GM12864 (cell line): ENCODE results near the gene PEX19.

Experiments used
- DNase-seq: peaks from one replicate; pipeline ENCODE4 v3.0.0-alpha.2; 2011; ENCODE audit warnings: low read depth
- H3K4me3 ChIP-seq: 2 replicates; pipeline ENCODE4 v1.5.1; 2011; ENCODE audit warnings: mild to moderate bottlenecking, low read depth, low read length, control low read depth
- CTCF ChIP-seq: IDR thresholded peaks from 2 replicates; pipeline ENCODE4 v1.5.1; 2011; ENCODE audit warnings: low read depth, mild to moderate bottlenecking, moderate library complexity, low read length, control low read depth, inconsistent platforms; ENCODE audit errors: missing control alignments

The PEX19 gene

GRCh38 chr1:160277987-160278386 lies 6.9 kb downstream of the PEX19 start:
- no peak for DNase-seq
- no peak for TF ChIP-seq CTCF
- no peak overlapping the region for H3K4me3 ChIP-seq

- DNase-seq = no peak
- no peak overlapping the region for H3K4me3 ChIP-seq
- no peak for TF ChIP-seq CTCF
These were observed 7.6 kb downstream of the PEX19 start for GRCh38 chr1:160277330-160277729.

- TF ChIP-seq CTCF = no peak
- H3K4me3 ChIP-seq = no peak overlapping the region
- DNase-seq = no peak
These were observed 13.9 kb downstream of the PEX19 start for GRCh38 chr1:160271025-160271424.

DNA sequence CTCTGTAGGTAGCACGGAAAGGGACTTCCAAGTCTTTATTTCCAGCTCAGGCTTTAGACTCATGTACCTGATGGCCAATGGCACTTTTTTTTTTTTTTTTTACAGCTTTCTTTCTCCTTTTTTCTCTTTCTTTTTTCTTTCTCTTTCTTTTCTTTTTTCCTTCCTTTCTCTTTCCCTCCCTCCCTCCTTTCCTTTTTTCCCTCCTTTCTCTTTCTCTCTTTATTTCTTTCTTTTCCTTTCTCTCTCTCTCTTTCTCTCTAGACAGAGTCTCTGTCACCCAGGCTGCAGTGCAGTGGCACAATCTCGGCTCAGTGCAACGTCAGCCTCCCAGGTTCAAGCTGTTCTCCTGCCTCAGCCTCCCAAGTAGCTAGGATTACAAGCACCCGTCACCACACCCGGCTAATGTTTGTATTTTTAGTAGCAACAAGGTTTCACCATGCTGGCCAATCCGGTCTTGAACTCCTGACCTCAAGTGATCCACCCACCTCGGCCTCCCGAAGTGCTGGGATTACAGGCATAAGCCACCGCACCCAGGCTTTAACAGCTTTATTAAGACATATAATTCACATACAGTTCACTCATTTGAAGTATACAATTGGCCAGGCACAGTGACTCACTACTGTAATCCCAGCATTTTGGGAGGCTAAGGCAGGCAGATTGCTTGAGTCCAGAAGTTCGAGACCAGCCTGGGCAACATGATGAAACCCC lies 17.5 kb downstream of the PEX19 start:
- no peak for TF ChIP-seq CTCF

DNA sequence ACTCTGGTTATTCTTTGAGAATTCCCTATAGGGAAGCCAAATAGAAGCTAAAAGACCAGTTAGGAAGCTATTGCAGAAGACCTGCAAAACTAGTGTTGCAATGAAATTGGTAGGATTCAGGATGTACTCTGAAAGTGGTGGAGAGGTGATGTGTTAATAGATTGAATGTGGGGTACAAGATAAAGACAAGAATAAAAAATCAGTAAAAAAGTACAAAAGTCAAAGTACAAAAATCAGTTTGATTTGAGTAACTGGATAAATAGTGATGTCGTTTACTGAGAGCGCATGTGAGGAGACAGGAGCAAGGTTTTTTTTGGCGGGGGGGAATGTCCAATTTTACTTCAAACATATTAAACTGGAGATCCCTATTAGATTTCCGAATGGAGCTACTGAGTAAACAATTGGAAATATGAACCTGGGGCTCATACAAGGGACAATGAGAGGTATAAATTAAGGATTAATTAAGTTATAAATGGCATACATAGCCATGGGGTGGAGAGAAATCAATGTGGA lies 20.1 kb downstream of the PEX19 start:
- no peak for DNase-seq
- no peak overlapping the region for H3K4me3 ChIP-seq
- no peak for TF ChIP-seq CTCF

More for the DNA sequence above, 17.5 kb downstream of the PEX19 start:
- DNase-seq = no peak
- H3K4me3 ChIP-seq = no peak overlapping the region

DNA sequence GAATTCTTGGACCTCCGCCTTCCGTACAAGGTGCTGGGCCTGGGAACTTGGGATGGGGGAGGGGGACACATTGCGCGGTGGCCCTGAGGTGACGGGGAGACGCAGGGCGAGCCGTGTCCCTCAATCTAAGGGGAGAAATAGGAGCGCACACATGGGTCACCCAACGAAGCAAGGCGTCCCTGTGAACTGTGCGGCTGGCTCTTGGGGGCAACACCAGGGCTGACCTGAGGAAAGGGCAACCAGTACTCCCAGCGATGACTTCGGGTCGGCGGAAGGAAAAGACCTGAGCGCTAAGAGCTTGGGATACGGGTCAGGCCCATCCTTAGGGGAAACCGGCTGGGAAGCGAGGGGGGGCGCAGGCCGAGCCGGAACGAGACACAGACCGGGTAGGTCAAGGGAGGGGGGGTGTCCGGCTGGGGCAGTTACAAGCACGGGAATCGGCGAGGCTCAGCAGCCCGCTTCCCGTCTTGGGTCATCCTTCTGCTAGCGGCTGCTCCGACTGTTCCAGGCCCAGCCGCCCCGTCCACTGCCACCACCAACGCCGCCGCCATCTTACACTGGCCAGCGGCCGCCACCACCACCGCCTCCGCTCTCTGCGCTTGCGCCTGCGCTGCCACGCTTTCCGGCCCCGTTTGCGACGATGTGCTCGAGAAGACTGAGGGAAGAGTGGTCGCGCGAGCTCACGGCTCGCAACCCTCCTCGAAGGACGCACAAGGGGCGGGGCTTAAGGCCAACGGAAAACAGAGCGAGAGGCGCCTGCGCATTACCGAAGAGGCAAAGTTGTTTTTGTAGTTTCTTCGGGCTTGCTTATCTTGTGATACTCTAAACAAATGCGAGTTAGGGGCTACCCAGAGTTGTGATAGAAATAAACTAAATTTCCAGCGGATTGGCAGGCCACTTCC lies 22.8 kb downstream of the PEX19 start, which contains the start of gene DCAF8:
Gene DCAF8 (minus strand): TSS at position 657 of the 902 bp plus-strand sequence. CDS start 18,541 bp downstream, outside the sequence.
- peak within 1 kb of the TSS; percentile 95 for H3K4me3 ChIP-seq
- no peak for TF ChIP-seq CTCF

More for the DNA sequence above, 22.8 kb downstream of the PEX19 start, which contains the start of gene DCAF8:
- DNase-seq = peak; percentile 92
